ENCODE measurements around the gene SMPD2.

- TF ChIP-seq CTCF (IDR thresholded peaks at IDR 0.05) (no peak), POLR2A (IDR thresholded peaks at IDR 0.05) (no peak)
Measured at GRCh38 chr6:109453594-109454495, 13.3 kb downstream of the SMPD2 start.

Data from ovary (tissue), 3 donors.